IPS DF 6.9 (cell line): Measurements from ENCODE around the gene OR4K15.
"Not testable (repeated sequence)": the region's sequence is repeated elsewhere in the genome, so short reads cannot be mapped to it uniquely, and the experiment has no call there.

Experiments
- DNase-seq: peaks from one replicate; pipeline ENCODE4 v3.0.0-alpha.2; 2013; ENCODE audit warnings: low read depth, low spot score
- H3K27ac ChIP-seq: one replicate; pipeline ENCODE4 v1.5.1; 2013; ENCODE audit warnings: low read length, control low read depth
- H3K27me3 ChIP-seq: 2 replicates; pipeline ENCODE4 v1.6.1; 2013; ENCODE audit warnings: mild to moderate bottlenecking, low read length; ENCODE audit not compliant: control insufficient read depth, insufficient read depth
- H3K36me3 ChIP-seq: 2 replicates; pipeline ENCODE4 v1.6.1; 2013; ENCODE audit warnings: low read length; ENCODE audit not compliant: control insufficient read depth, insufficient read depth
- H3K4me1 ChIP-seq: 2 replicates; pipeline ENCODE4 v1.6.1; 2013; ENCODE audit warnings: low read length; ENCODE audit not compliant: control insufficient read depth, insufficient read depth
- H3K4me3 ChIP-seq: 2 replicates; pipeline ENCODE4 v1.5.1; 2013; ENCODE audit warnings: mild to moderate bottlenecking, low read length
- H3K9me3 ChIP-seq: 2 replicates; pipeline ENCODE4 v1.6.1; 2013; ENCODE audit warnings: low read length, inconsistent platforms; ENCODE audit not compliant: control insufficient read depth, insufficient read depth
- WGBS: extraction: QIAGEN DNeasy Blood & Tissue Kit; methylation state at CpG from one replicate; pipeline ENCODE4 v1.1.7; 2013; ENCODE audit warnings: mixed read lengths, missing lambda C conversion rate; ENCODE audit not compliant: insufficient read length, insufficient coverage; 5-methylcytosine and 5-hydroxymethylcytosine counted together

Gene OR4K15

GRCh38 chr14:19975291-19975690, at the start of gene OR4K15:
TSS of gene OR4K15 (plus strand) at chr14:19975591. CDS start at chr14:19975591, 0 bp downstream.
- Histone ChIP-seq H3K4me3 (no peak within 1 kb of the TSS), H3K27me3 (no peaks in the 10 kb centered on the region), H3K27ac (no peak within 1 kb of the TSS), H3K36me3 (no peaks in the 10 kb centered on the region), H3K9me3 (no peaks in the 10 kb centered on the region), H3K4me1 (no peaks in the 10 kb centered on the region)
- no CpG with 5 or more reads among the region's 3 CpGs for WGBS
- DNase-seq, result no peak

GRCh38 chr14:19930617-19931016, 44.8 kb upstream of the OR4K15 start, which contains the start of gene OR4K1:
TSS of gene OR4K1 (plus strand) at chr14:19930917. CDS start at chr14:19935667, 4,750 bp downstream.
- no CpG with 5 or more reads among the region's 3 CpGs for WGBS
- H3K27ac ChIP-seq, result no peak within 1 kb of the TSS
- no peaks in the 10 kb centered on the region for H3K4me1 ChIP-seq
- H3K27me3 ChIP-seq, result no peaks in the 10 kb centered on the region
- H3K9me3 ChIP-seq, result peaks cover 14% of the 10 kb centered on the region
- H3K4me3 ChIP-seq, result no peak within 1 kb of the TSS
- DNase-seq, result no peak
- H3K36me3 ChIP-seq, result no peaks in the 10 kb centered on the region

GRCh38 chr14:19941668-19942067, 33.7 kb upstream of the OR4K15 start:
- peaks cover 14% of the 10 kb centered on the region for H3K9me3 ChIP-seq
- DNase-seq, result no peak
- H3K4me1 ChIP-seq, result no peaks in the 10 kb centered on the region
- H3K27ac ChIP-seq, result no peak overlapping the region
- no peaks in the 10 kb centered on the region for H3K36me3 ChIP-seq
- no peak overlapping the region for H3K4me3 ChIP-seq
- WGBS, result no CpG with 5 or more reads among the region's 1 CpG
- H3K27me3 ChIP-seq, result no peaks in the 10 kb centered on the region

- H3K4me3 ChIP-seq, result no peak overlapping the region
- H3K27ac ChIP-seq, result no peak overlapping the region
- no peak for DNase-seq
- H3K27me3 ChIP-seq, result no peaks in the 10 kb centered on the region
- WGBS, result no CpG with 5 or more reads among the region's 3 CpGs
- H3K9me3 ChIP-seq, result peaks cover 6% of the 10 kb centered on the region
- H3K4me1 ChIP-seq, result no peaks in the 10 kb centered on the region
- H3K36me3 ChIP-seq, result no peaks in the 10 kb centered on the region
Measured at GRCh38 chr14:19947413-19948090, 27.8 kb upstream of the OR4K15 start.

- 100% methylated on average over 1 of the region's 2 CpGs for WGBS
- Histone ChIP-seq H3K27me3 (no peaks in the 10 kb centered on the region), H3K4me1 (no peaks in the 10 kb centered on the region)
Measured at GRCh38 chr14:19949218-19949617, 26.2 kb upstream of the OR4K15 start.

GRCh38 chr14:19969735-19970134, 5.7 kb upstream of the OR4K15 start:
- H3K4me1 ChIP-seq, H3K9me3 ChIP-seq, H3K27ac ChIP-seq, H3K36me3 ChIP-seq, H3K27me3 ChIP-seq, H3K4me3 ChIP-seq, DNase-seq: not testable (repeated sequence)
- no CpG with 5 or more reads among the region's 2 CpGs for WGBS

More at GRCh38 chr14:19949218-19949617, 26.2 kb upstream of the OR4K15 start:
- H3K27ac ChIP-seq, result no peak overlapping the region
- H3K36me3 ChIP-seq, result no peaks in the 10 kb centered on the region
- no peak for DNase-seq
- H3K4me3 ChIP-seq, result no peak overlapping the region
- H3K9me3 ChIP-seq, result peaks cover 8% of the 10 kb centered on the region

GRCh38 chr14:19974844-19975243, 547 bp upstream of the OR4K15 start:
- H3K4me1 ChIP-seq, result no peaks in the 10 kb centered on the region
- H3K27me3 ChIP-seq, result no peaks in the 10 kb centered on the region
- no peaks in the 10 kb centered on the region for H3K36me3 ChIP-seq
- no CpG with 5 or more reads among the region's 1 CpG for WGBS
- no peak for DNase-seq
- no peak overlapping the region for H3K4me3 ChIP-seq
- no peaks in the 10 kb centered on the region for H3K9me3 ChIP-seq
- no peak overlapping the region for H3K27ac ChIP-seq

- no CpG with 5 or more reads among the region's 2 CpGs for WGBS
- Histone ChIP-seq H3K4me1 (no peaks in the 10 kb centered on the region), H3K36me3 (no peaks in the 10 kb centered on the region), H3K27ac (no peak overlapping the region), H3K27me3 (no peaks in the 10 kb centered on the region), H3K4me3 (no peak overlapping the region), H3K9me3 (peaks cover 7% of the 10 kb centered on the region; the same call in 1 of the 2 replicates)
- no peak for DNase-seq
Measured at GRCh38 chr14:19993438-19993837, 18.0 kb downstream of the OR4K15 start.

GRCh38 chr14:20001863-20002262, 26.5 kb downstream of the OR4K15 start, which contains the start of gene OR4Q2:
TSS of gene OR4Q2 (plus strand) at chr14:20002163.
- no peaks in the 10 kb centered on the region for H3K27me3 ChIP-seq
- 0 out of 2 replicates have a peak, but pooled peaks cover 2% of the 10 kb centered on the region for H3K9me3 ChIP-seq
- no peak within 1 kb of the TSS for H3K27ac ChIP-seq
- H3K4me1 ChIP-seq, result no peaks in the 10 kb centered on the region
- H3K4me3 ChIP-seq, result no peak within 1 kb of the TSS
- H3K36me3 ChIP-seq, result no peaks in the 10 kb centered on the region
- DNase-seq, result no peak

- Histone ChIP-seq H3K4me3 (no peak overlapping the region), H3K27ac (no peak overlapping the region), H3K4me1 (no peaks in the 10 kb centered on the region), H3K9me3 (peaks cover 1% of the 10 kb centered on the region; the same call in 1 of the 2 replicates), H3K27me3 (no peaks in the 10 kb centered on the region), H3K36me3 (no peaks in the 10 kb centered on the region)
- DNase-seq, result no peak
- WGBS, result no CpG with 5 or more reads among the region's 7 CpGs
Measured at GRCh38 chr14:20002319-20002718, 26.9 kb downstream of the OR4K15 start.

GRCh38 chr14:20008156-20008555, 32.8 kb downstream of the OR4K15 start:
- Histone ChIP-seq H3K4me1 (no peaks in the 10 kb centered on the region), H3K9me3 (peaks cover 2% of the 10 kb centered on the region; the same call in 1 of the 2 replicates), H3K27ac (no peak overlapping the region), H3K36me3 (no peaks in the 10 kb centered on the region), H3K27me3 (no peaks in the 10 kb centered on the region), H3K4me3 (no peak overlapping the region)
- DNase-seq, result no peak
